Natural killer cell treated with Interleukin-12 subunit alpha and Interleukin-12 subunit beta and Interleukin-15 and Interleukin-18, amount 100 ng/mL, for 72 hours (primary cell): ENCODE results near the gene SIMC1. TPM values are rescaled to one million over a fixed set of nuclear protein-coding genes. Genes with fewer than 3 reads are reported as not detected.
"Not testable (repeated sequence)": the region's sequence is repeated elsewhere in the genome, so short reads cannot be mapped to it uniquely, and the experiment has no call there.

Source experiments
- ATAC-seq, 2 donors: fragments of 150-1000 bp; cut with Tn5 transposase in 1 of 2; sonication (Bioruptor Pico), chemical (Tn5 transposase) in 1 of 2; 2 replicates each; pipeline ENCODE4 v1.10.0; 2021
- DNase-seq: peaks from one replicate; pipeline ENCODE4 v3.0.0; 2022; ENCODE audit warnings: low spot score
- H3K27ac Mint-ChIP-seq, 2 donors: 1 replicate in 1 of 2; 2 replicates in 1 of 2; pipeline ENCODE4 v1.8.0; 2022; ENCODE audit warnings: mixed read lengths in 2 of 2, mild to moderate bottlenecking in 1 of 2, moderate library complexity in 1 of 2
- H3K27me3 Mint-ChIP-seq, 2 donors: 1 replicate in 1 of 2; 2 replicates in 1 of 2; pipeline ENCODE4 v1.8.0; 2022; ENCODE audit warnings: mixed read lengths in 2 of 2
- H3K36me3 Mint-ChIP-seq: one replicate; pipeline ENCODE4 v1.8.0; 2022; ENCODE audit warnings: mixed read lengths
- H3K4me1 Mint-ChIP-seq, 2 donors: 1 replicate in 1 of 2; 2 replicates in 1 of 2; pipeline ENCODE4 v1.8.0; 2022; ENCODE audit warnings: low read depth in 2 of 2, mixed read lengths in 2 of 2, mild to moderate bottlenecking in 1 of 2
- H3K4me3 Mint-ChIP-seq: one replicate; pipeline ENCODE4 v1.8.0; 2022; ENCODE audit warnings: mixed read lengths
- H3K9me3 Mint-ChIP-seq: 2 replicates; pipeline ENCODE4 v1.8.0; 2022; ENCODE audit warnings: mixed read lengths
- total RNA-seq, 2 donors: library from RNA; stranded (reverse); gene quantifications; one replicate each; pipeline ENCODE4 v1.2.3, GENCODE V29; 2022

Gene SIMC1
- total RNA-seq, 2 donors from 2014 or later = 16.5 to 39.6 TPM

GRCh38 chr5:176198299-176198698 is 39.9 kb upstream of the SIMC1 start:
- H3K9me3 Mint-ChIP-seq, H3K4me3 Mint-ChIP-seq, DNase-seq, H3K4me1 Mint-ChIP-seq, H3K27ac Mint-ChIP-seq, ATAC-seq, H3K36me3 Mint-ChIP-seq: not testable (repeated sequence)
- peaks cover 5 to 12% of the 10 kb centered on the region in 2 donors for H3K27me3 Mint-ChIP-seq

DNA sequence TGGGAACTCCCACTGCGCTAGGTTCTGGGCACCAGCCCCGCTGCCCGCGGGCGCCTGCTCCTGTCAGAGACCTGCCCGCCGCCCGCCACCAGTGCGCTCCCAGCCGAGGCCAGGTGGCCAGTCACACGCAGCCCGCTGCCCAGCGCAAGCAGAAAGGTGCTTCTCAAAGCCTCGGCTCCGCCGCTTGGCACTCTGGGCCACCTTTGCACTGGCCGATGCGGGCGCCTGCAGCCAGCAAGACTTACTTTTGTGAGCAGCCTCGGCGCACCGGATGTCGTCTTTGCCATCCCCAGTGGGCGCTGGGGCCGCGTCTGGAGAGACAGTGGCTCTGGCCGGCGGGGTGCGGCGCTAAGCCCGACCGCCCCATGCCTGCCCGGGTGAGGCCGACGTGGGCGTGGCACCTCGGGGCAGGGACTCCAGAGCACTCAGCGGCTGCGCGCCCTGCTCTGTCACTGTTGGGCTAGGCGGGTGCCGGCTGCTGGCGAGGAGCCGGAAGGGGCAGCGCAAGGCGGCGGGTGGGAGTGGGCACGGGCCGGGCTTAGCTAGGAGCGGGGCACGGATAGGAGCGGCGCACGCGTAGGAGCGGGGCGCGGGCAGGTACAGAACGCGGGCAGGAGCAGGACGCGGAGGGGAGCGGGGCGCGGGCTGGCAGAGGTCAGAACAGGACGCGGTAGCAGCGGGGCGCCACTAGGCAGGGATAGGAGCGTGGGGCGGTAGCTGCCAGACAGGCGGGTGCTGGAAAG is 39.1 kb upstream of the SIMC1 start:
- peaks cover 5 to 12% of the 10 kb centered on the region in 2 donors for H3K27me3 Mint-ChIP-seq
- not testable (repeated sequence) for DNase-seq, H3K4me3 Mint-ChIP-seq, H3K4me1 Mint-ChIP-seq, H3K27ac Mint-ChIP-seq, H3K36me3 Mint-ChIP-seq, H3K9me3 Mint-ChIP-seq
- peak; percentile 47 to 64 for ATAC-seq

DNA sequence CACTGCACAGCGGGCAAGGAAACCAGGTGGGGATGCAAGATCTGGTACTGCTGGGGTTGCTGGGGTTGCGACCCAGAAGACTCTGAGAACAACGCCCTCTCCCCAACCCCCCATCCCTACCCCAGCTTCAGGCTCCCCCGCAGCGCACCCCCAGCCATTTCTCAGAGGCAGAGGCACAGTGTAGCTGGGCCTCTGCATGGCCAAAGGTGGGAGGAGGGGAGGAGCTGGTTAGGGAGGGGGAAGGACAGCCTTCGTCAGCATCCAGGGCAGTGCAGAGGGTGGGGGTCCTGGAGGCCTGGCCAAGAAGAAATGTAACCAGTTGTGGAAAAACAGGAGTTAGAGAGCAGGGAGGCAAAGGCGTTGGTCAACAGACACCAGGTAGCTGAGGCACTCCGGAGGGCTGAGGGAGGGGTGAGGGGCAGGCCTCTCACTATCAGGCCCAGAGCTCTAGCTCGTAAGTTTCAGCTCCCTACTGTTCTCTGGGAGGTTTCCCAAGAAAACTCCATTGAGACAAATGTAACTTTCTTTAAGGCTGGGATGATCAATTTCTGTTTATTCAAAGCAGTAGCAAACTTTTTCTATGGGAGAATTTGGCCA is 38.3 kb upstream of the SIMC1 start:
- not testable (repeated sequence) for DNase-seq, H3K27ac Mint-ChIP-seq, H3K4me1 Mint-ChIP-seq, H3K9me3 Mint-ChIP-seq, ATAC-seq, H3K36me3 Mint-ChIP-seq, H3K4me3 Mint-ChIP-seq
- peaks cover 5 to 13% of the 10 kb centered on the region in 2 donors for H3K27me3 Mint-ChIP-seq

GRCh38 chr5:176201811-176202210 is 36.4 kb upstream of the SIMC1 start:
- DNase-seq (no peak), ATAC-seq (no peak)
- Mint-ChIP-seq H3K27me3 (peaks cover 5 to 10% of the 10 kb centered on the region in 2 donors), H3K4me3 (no peak overlapping the region), H3K27ac (no peak overlapping the region), H3K4me1 (no peaks in the 10 kb centered on the region), H3K36me3 (no peaks in the 10 kb centered on the region), H3K9me3 (no peaks in the 10 kb centered on the region)

DNA sequence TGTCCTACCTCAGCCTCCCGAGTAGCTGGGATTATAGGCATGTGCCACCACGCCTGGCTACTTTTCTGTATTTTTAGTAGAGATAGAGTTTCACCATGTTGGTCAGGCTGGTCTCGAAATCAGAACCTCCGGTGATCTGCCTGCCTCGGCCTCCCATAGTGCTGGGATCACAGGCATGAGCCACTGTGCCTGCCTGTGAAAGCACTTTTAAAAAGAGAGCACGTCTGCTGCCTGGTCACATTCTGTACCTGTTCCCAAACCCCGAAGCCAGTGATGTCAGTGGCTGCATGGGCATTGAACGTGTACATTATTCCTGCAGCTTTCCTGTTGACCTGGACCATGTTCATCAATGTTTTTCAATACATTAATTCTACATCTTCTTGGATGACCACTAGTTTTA is 35.1 kb upstream of the SIMC1 start:
- Mint-ChIP-seq H3K36me3 (no peaks in the 10 kb centered on the region), H3K4me3 (no peak overlapping the region), H3K9me3 (no peaks in the 10 kb centered on the region), H3K27ac (no peak overlapping the region), H3K27me3 (peaks cover 5 to 6% of the 10 kb centered on the region in 2 donors), H3K4me1 (no peaks in the 10 kb centered on the region)
- ATAC-seq = no peak
- DNase-seq = no peak

- not testable (repeated sequence) for H3K36me3 Mint-ChIP-seq, ATAC-seq
These were observed 34.7 kb upstream of the SIMC1 start for GRCh38 chr5:176203535-176203934.

DNA sequence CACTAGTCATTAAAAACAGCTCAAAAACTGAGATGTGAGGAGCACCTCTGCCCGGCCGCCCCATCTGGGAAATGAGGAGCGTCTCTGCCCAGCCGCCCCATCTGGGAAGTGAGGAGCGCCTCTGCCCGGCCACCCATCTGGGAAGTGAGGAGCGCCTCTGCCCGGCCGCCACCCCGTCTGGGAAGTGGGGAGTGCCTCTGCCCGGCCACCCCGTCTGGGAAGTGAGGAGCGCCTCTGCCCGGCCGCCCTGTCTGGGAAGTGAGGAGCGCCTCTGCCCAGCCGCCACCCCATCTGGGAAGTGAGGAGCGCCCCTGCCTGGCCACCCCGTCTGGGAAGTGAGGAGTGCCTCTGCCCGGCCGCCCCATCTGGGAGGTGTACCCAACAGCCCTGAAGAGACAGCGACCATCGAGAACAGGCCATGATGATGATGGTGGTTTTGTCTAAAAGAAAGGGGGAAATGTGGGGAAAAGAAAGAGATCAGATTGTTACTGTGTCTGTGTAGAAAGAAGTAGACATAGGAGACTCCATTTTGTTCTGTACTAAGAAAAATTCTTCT is 23.7 kb upstream of the SIMC1 start:
- not testable (repeated sequence) for H3K27ac Mint-ChIP-seq, H3K4me3 Mint-ChIP-seq, H3K4me1 Mint-ChIP-seq, H3K9me3 Mint-ChIP-seq, DNase-seq, H3K36me3 Mint-ChIP-seq, ATAC-seq
- H3K27me3 Mint-ChIP-seq = peaks cover 15 to 22% of the 10 kb centered on the region in 2 donors

More at GRCh38 chr5:176203535-176203934, 34.7 kb upstream of the SIMC1 start:
- not testable (repeated sequence) for DNase-seq, H3K4me3 Mint-ChIP-seq, H3K4me1 Mint-ChIP-seq, H3K9me3 Mint-ChIP-seq, H3K27me3 Mint-ChIP-seq, H3K27ac Mint-ChIP-seq

GRCh38 chr5:176216393-176216916 is 21.8 kb upstream of the SIMC1 start:
- not testable (repeated sequence) for ATAC-seq, H3K9me3 Mint-ChIP-seq

GRCh38 chr5:176217188-176217729 is 21.0 kb upstream of the SIMC1 start:
- H3K27ac Mint-ChIP-seq, H3K4me1 Mint-ChIP-seq, H3K9me3 Mint-ChIP-seq, H3K36me3 Mint-ChIP-seq, H3K4me3 Mint-ChIP-seq, ATAC-seq, DNase-seq: not testable (repeated sequence)
- peaks cover 11 to 14% of the 10 kb centered on the region in 2 donors for H3K27me3 Mint-ChIP-seq

More at GRCh38 chr5:176216393-176216916, 21.8 kb upstream of the SIMC1 start:
- H3K36me3 Mint-ChIP-seq, H3K4me1 Mint-ChIP-seq, H3K27ac Mint-ChIP-seq, H3K4me3 Mint-ChIP-seq, DNase-seq: not testable (repeated sequence)
- peaks cover 13 to 18% of the 10 kb centered on the region in 2 donors for H3K27me3 Mint-ChIP-seq

DNA sequence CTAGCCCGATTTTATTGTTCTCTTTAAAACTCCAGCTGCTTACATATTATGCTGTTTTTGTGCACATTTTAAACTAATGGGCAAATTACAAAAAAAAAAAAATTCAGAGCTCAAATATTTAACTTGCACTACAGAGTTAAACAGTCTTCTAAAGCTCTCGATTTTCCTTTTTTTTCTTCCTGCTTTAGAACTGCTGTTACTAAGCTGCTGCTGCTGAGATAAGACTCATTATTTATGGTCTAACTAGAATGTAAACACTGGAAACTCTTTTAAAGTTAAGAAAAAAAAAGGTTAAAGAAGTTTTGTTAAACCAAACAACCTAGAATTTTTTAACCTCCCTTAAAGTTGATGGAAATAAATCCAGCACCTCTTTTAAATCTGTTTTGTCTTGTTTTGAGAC is 20.5 kb upstream of the SIMC1 start:
- not testable (repeated sequence) for H3K27ac Mint-ChIP-seq, H3K4me1 Mint-ChIP-seq, H3K4me3 Mint-ChIP-seq, ATAC-seq, H3K36me3 Mint-ChIP-seq, DNase-seq, H3K9me3 Mint-ChIP-seq
- H3K27me3 Mint-ChIP-seq = peaks cover 9 to 14% of the 10 kb centered on the region in 2 donors

DNA sequence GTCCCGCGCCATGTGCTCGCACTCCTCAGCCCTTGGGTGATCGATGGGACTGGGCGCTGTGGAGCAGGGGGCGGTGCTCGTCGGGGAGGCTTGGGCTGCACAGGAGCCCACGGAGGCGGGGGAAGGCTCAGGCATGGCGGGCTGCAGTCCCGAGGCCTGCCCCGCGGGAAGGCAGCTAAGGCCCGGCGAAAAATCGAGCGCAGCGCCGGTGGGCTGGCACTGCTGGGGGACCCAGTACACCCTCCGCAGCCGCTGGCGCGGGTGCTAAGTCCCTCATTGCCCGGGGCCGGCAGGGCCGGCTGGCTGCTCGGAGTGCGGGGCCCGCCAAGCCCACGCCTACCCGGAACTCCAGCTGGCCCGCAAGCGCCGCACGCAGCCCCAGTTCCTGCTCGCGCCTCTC is 16.2 kb upstream of the SIMC1 start:
- H3K27ac Mint-ChIP-seq, H3K4me1 Mint-ChIP-seq, H3K36me3 Mint-ChIP-seq, H3K4me3 Mint-ChIP-seq, H3K9me3 Mint-ChIP-seq, ATAC-seq, DNase-seq: not testable (repeated sequence)
- peaks cover 7 to 15% of the 10 kb centered on the region in 2 donors for H3K27me3 Mint-ChIP-seq

DNA sequence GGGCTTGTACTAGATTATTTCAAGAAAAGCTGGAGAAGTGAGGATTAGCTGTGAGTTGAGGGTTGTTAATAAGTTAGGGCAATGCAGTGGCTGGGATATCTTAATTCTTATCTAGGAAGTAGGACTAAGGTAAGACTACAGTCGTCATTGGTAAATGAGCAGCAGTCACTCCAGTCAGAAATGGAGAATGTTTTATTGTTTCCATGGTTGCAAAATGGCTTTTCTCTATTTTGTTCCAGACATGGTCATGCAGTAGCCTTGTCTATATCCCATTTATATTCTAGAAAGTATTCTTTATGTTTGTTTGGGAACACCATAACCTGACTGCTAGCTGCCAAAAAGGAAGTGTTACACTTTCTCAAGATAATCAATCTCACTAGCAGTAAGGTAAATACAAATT is 9.9 kb upstream of the SIMC1 start:
- not testable (repeated sequence) for H3K9me3 Mint-ChIP-seq, ATAC-seq, H3K36me3 Mint-ChIP-seq, H3K27ac Mint-ChIP-seq, H3K4me3 Mint-ChIP-seq, DNase-seq, H3K4me1 Mint-ChIP-seq, H3K27me3 Mint-ChIP-seq

DNA sequence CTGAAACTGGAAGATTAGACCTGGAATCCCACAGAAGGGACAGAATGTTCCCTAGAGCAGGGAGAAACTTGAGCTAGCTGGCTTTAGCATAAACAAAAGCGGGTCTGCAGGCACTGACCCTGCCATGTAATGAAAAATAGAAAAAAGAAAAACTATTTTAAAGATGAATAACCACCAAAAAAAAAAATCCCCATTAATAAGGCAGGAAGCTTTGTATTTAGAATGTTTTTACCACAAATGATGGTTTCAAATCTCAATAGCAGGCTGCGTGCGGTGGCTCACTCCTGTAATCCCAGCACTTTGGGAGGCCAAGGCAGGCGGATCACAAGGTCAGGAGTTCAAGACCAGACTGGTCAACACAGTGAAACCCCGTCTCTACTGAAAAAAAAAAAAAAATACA is 5.0 kb upstream of the SIMC1 start:
- H3K27me3 Mint-ChIP-seq, ATAC-seq, H3K36me3 Mint-ChIP-seq, DNase-seq, H3K9me3 Mint-ChIP-seq, H3K4me3 Mint-ChIP-seq, H3K27ac Mint-ChIP-seq, H3K4me1 Mint-ChIP-seq: not testable (repeated sequence)

DNA sequence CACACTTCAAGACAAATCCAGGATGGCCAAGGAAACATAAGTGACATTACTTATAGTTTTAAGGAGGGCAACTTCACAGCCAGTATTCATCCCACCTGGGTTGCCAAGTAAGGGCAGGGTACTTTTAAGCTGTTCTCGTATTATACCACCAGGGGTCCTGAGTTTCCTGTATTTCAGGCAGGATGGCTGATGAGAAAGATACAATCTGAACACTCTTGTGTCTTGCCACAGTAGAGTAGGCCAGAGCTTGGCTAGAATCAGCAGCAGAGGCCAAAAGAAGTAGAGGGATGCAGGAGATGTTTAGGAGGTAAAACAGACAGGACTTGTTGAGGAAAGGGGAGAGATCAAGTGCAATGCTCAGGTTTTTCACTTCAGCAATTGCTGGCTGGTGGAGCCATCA is 3.1 kb upstream of the SIMC1 start:
- not testable (repeated sequence) for H3K36me3 Mint-ChIP-seq, DNase-seq, H3K27me3 Mint-ChIP-seq, H3K9me3 Mint-ChIP-seq, H3K27ac Mint-ChIP-seq, H3K4me1 Mint-ChIP-seq
- peak overlapping the region; percentile 2 for H3K4me3 Mint-ChIP-seq
- ATAC-seq = peak in 1 of 2 donors; percentile 50
